ENCODE results near the gene CLDN5.

CLDN5 gene

DNA sequence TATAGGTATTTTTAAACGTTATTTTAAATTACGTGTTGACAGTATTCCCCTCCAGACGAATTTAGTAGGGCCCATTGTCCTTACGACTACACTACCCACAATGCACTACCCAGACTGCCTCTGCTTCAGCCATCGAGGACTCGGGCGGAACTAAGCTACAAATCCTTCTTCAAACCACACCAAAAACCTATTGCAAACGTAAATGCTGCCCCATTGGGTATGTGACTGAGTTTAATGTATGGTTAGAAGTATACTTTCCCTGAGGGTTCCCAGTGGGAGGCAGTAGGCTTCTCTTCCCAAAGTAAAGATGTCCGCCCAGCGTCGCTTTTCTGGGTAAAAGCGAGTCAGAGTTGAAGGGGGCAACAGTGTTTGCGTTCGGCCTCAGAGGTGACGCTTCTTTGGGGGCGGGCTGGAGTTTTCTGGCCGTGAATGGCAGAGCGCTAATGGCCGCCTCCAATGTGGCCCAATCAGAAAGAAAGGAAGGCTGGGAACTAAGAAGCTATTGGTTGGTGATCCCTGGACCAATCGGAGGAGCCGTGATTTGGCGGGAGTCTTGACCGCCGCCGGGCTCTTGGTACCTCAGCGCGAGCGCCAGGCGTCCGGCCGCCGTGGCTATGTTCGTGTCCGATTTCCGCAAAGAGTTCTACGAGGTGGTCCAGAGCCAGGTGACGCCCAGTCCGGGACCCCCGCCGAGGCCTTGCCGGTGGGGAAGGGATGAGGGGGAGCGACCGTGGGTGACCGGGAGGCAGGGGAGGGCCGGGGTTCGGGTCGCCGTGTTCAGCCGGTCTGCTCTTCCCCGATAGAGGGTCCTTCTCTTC lies 44.6 kb downstream of the CLDN5 start, which contains the start of gene CDC45:
Gene CDC45, plus strand, starts transcription at position 566 of the 818 bp plus-strand sequence. Its CDS starts 49 bp downstream, at position 615.
- peak; percentile 99 for DNase-seq

DNA sequence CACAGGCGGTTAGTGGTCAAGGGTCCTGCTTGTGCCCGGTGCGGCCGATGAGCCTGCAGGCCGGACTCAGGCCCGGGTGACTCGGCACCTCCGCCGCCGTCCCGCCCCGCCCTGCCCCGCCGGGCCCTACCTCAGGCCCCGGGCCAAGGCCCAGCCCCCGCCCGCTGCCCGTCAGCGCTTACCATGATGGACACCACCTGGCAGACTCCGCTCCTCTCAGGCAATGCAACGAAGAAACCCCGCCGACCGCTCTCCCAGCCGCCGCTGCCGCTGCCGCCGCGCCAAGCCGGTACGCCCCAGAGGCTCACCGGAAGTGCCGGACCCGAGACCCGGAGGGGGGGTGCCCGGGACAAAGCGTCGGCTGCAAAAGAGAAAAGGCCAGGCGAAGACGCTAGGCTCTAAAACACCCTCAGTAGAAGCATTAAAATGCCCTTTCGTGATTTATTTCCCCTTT lies 45.3 kb downstream of the CLDN5 start, which contains the start of gene UFD1:
Gene UFD1, minus strand, starts transcription at position 293 of the 454 bp plus-strand sequence. Its CDS starts 108 bp downstream, at position 185.
- DNase-seq = peak; percentile 77

DNA sequence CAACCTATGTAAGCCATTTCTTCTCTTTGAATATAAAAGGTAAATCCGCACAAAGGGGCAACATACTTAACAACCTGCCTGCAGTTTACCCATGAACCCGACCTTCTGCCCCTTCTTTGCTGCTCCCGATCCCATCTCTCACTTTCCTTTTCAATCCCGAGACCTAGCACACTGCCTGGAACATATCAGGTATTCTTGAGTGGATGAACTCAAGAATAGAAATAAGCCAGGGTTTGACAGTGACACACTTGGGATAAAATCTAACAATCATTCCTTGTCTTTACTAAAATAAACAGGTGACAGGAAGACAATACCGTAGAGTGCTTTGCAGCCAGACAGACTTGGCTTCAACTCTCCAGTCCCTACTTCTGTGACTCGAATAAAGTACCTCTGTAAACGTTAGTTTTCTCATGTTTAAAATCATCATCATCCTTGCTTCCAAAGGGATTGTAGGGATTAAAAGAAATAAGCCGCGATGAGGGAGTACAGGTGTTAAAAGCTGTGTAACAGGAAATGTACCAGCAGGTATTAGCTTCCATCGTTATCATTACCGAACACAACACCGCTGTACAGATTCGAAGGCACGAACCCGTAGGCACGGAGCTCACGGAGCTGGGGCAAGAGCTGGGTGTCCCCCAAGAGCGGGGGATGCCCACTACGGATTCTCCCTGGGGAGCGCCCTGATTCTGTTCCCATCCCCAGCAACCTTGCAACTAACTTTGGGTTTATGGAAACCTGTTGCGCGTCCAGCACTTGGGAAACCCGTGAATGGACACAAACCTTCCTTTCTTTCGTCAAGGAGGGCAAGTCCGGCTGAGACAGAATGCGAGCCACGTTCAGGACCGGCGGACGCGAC lies 45.9 kb downstream of the CLDN5 start:
- DNase-seq = peak; percentile 6

DNA sequence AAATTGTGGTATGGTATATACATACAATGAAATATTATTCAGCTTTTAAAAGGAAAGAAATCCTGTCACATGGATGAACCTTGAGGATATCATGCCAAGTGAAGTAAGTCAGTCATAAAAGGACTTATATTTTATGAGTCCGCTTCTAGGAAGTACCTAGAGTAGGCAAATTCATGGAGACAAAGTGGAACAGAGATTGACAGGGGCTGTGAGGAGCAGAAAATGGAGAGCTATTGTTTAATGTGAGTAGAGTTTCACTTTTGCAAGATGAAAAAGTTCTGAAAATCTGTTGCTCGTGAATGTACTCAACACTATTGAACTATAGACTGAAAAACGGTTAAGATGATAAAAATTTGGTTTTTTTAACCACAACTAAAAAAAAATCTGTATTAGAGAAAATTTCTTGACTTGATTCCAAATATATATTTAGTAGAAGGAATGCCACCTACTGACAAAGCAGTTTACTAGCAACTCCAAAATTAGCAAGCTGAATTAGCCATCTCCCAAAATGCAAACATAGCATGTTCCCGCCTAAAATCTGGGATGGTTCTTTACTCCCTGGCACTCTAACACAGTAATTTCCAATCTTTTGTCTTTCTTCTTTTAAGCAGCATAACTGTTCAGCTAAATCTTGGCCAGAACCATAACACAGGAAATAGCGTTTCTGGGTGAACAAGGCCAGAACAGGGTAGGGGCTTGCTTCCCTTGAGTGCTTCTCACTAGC lies 46.7 kb downstream of the CLDN5 start:
- DNase-seq = peak; percentile 9

DNA sequence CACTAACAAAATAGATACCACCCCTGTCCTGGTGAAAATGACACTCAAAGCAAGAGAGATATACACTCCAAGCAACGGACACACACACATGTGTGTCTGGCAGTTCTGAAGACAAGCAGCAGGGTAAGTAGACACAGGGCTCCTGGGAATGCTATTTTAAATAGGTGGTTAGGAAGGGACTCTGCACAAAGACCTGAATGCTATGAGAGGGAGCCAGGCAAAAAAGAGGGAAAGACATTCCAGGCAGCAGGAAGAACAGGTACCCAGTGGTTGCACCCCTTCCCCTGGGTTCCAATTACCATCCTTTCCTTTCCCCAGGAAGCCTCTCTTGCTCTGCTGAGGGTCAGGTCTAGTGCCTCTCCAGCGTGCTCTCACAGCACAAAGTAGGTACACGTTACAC lies 48.2 kb downstream of the CLDN5 start:
- DNase-seq = no peak

DNA sequence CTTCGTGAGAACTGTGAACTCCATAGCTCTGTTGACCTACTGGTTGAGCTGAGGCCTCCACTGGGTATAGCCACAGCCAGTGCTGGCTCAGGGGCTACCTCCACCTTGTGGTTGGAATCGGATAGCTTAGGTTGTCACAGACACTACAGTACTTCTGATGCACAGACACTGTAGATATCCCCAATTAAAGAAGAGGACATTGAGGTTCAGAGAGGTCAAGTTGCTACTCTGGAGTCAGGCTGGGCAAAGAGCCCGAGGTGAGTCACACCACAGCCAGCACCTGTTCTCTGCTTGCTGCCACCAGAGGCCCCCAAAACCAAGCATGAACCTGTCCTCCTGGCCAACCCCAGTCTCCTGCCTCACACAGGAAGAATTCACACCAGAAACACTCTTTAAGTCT lies 50.6 kb downstream of the CLDN5 start:
- no peak for DNase-seq

Data from fibroblast of skin of back (primary cell).